Endothelial cell of umbilical vein (primary cell): ENCODE results near the gene HSPA5. TPM values are rescaled to one million over a fixed set of nuclear protein-coding genes. Genes with fewer than 3 reads are reported as not detected.

Source experiments
- BruUV-seq: library from RNA; stranded (reverse); fragments of 400-500 nt; replicated peaks from 2 replicates; lab custom pipeline; 2021; lab: Mats Ljungman, UMichigan
- CTCF ChIA-PET: fragments of 300-600, 350-600 bp; sonication (Branson Sonifier 250); formaldehyde crosslinking; loops from one replicate; lab custom pipeline; 2021; ENCODE audit warnings: antibody characterized with exemption, inconsistent platforms; lab: Charles Lee
- POLR2A ChIA-PET: fragments of 300-600, 350-600 bp; sonication (Branson Sonifier 250); formaldehyde crosslinking; loops from one replicate; lab custom pipeline; 2021; ENCODE audit warnings: antibody characterized with exemption, inconsistent platforms; lab: Charles Lee
- DNase-seq: peaks from one replicate; pipeline ENCODE4 v3.0.0-alpha.2; 2011; ENCODE audit warnings: low read depth, low spot score
- FAIRE-seq: peaks from 2 replicates; lab custom pipeline; 2011; peaks lifted over from hg19 to GRCh38; lab: Jason Lieb, UNC
- H2AFZ ChIP-seq: 2 replicates; pipeline ENCODE4 v1.6.0; 2012; ENCODE audit warnings: low read depth, low read length, control low read depth, inconsistent platforms
- H3K27ac ChIP-seq: 2 replicates; pipeline ENCODE4 v1.5.1; 2011; ENCODE audit warnings: low read depth, mild to moderate bottlenecking, control low read depth, low read length, moderate library complexity; ENCODE audit not compliant: insufficient read depth
- H3K27me3 ChIP-seq, 2 experiments: 2 replicates each; pipeline versions ENCODE4 v1.6.0 to v1.6.1; 2011; ENCODE audit warnings: low read length in 2 of 2, mixed read lengths in 1 of 2; ENCODE audit not compliant: control insufficient read depth in 2 of 2, insufficient read depth in 2 of 2
- H3K36me3 ChIP-seq, 2 experiments: 2 replicates in 1 of 2; 3 replicates in 1 of 2; pipeline ENCODE4 v1.5.1; 2011; ENCODE audit warnings: low read length in 2 of 2, mild to moderate bottlenecking in 1 of 2, moderate library complexity in 1 of 2; ENCODE audit not compliant: control insufficient read depth in 2 of 2, insufficient read depth in 2 of 2; ENCODE audit errors: extremely low read depth in 1 of 2
- H3K4me1 ChIP-seq: 3 replicates; pipeline ENCODE4 v1.5.1; 2011; ENCODE audit warnings: mild to moderate bottlenecking, low read length; ENCODE audit not compliant: control insufficient read depth, insufficient read depth; ENCODE audit errors: extremely low read depth
- H3K4me2 ChIP-seq: 2 replicates; pipeline ENCODE4 v1.6.1; 2011; ENCODE audit warnings: low read length, control low read depth, mixed read lengths; ENCODE audit not compliant: insufficient read depth
- H3K4me3 ChIP-seq, 3 experiments: fragments of 200-600 bp in 1 of 3; sonication (generic), shearing (Covaris generic) in 1 of 3; replicated peaks in 1 of 3; 2 replicates each; pipeline ENCODE4 v1.5.1; 2011 to 2016; ENCODE audit warnings: control low read depth in 3 of 3, low read length in 3 of 3, mild to moderate bottlenecking in 2 of 3, inconsistent platforms in 1 of 3, low read depth in 1 of 3, moderate library complexity in 1 of 3; ENCODE audit not compliant: insufficient read depth in 1 of 3
- H3K79me2 ChIP-seq: 2 replicates; pipeline ENCODE4 v1.6.0; 2012; ENCODE audit warnings: low read length, inconsistent platforms; ENCODE audit not compliant: control insufficient read depth, insufficient read depth
- H3K9ac ChIP-seq: replicated peaks from 2 replicates; pipeline ENCODE3; 2011; ENCODE audit warnings: low read length, control low read depth; ENCODE audit not compliant: insufficient read depth; ENCODE audit errors: extremely low read depth
- H3K9me1 ChIP-seq: replicated peaks from 3 replicates; pipeline ENCODE4 v1.6.0; 2011; ENCODE audit warnings: mild to moderate bottlenecking, low read length; ENCODE audit not compliant: control insufficient read depth, insufficient read depth; ENCODE audit errors: extremely low read depth
- H3K9me3 ChIP-seq: replicated peaks from 2 replicates; pipeline ENCODE4 v1.5.1; 2012; ENCODE audit warnings: low read length, inconsistent platforms; ENCODE audit not compliant: control insufficient read depth, insufficient read depth
- H4K20me1 ChIP-seq: replicated peaks from 2 replicates; pipeline ENCODE3; 2011; ENCODE audit warnings: mild to moderate bottlenecking, low read length; ENCODE audit not compliant: control insufficient read depth, insufficient read depth; ENCODE audit errors: extremely low read depth
- CTCF ChIP-seq, 2 donors: IDR thresholded peaks; 1 replicate in 1 of 2; 2 replicates in 1 of 2; pipeline ENCODE4 v1.5.1; 2011; ENCODE audit warnings: low read length in 2 of 2, mild to moderate bottlenecking in 2 of 2, moderate library complexity in 2 of 2, control low read depth in 1 of 2, inconsistent platforms in 1 of 2, low read depth in 1 of 2; ENCODE audit not compliant: insufficient read depth in 1 of 2; ENCODE audit errors: extremely low read depth in 1 of 2
- EZH2 ChIP-seq: IDR thresholded peaks from 2 replicates; pipeline ENCODE4 v1.6.1; 2012; ENCODE audit warnings: borderline replicate concordance, low read depth, mild to moderate bottlenecking, moderate library complexity, low read length, inconsistent platforms; ENCODE audit not compliant: severe bottlenecking
- FOS ChIP-seq: IDR thresholded peaks from 2 replicates; pipeline ENCODE4 v1.6.1; 2011; ENCODE audit warnings: mild to moderate bottlenecking, low read length, moderate library complexity, borderline replicate concordance; ENCODE audit not compliant: insufficient read depth
- GATA2 ChIP-seq: IDR thresholded peaks from 2 replicates; pipeline ENCODE4 v1.7.0; 2011; ENCODE audit warnings: low read depth, mild to moderate bottlenecking, moderate library complexity, mixed read lengths, low read length; ENCODE audit not compliant: insufficient read length, insufficient read depth
- JUN ChIP-seq: IDR thresholded peaks from 2 replicates; pipeline ENCODE4 v1.6.1; 2011; ENCODE audit warnings: borderline replicate concordance, low read depth; ENCODE audit not compliant: insufficient read length, insufficient read depth
- MAX ChIP-seq: IDR thresholded peaks from 2 replicates; pipeline ENCODE4 v1.6.1; 2011; ENCODE audit not compliant: insufficient read depth, insufficient read length
- MYC ChIP-seq: IDR thresholded peaks from one replicate; pipeline ENCODE4 v1.6.1; 2011; ENCODE audit warnings: mild to moderate bottlenecking, low read depth, low read length
- POLR2A ChIP-seq: IDR thresholded peaks from 2 replicates; pipeline ENCODE4 v1.6.1; 2012; ENCODE audit warnings: low read depth, mild to moderate bottlenecking, control low read depth, low read length
- POLR2AphosphoS5 ChIP-seq: IDR thresholded peaks from 2 replicates; pipeline ENCODE4 v1.6.1; 2012; ENCODE audit warnings: low read depth, mild to moderate bottlenecking, control low read depth, low read length, moderate library complexity; ENCODE audit not compliant: insufficient read depth
- dilution Hi-C: fragments of 300-500 bp; cut with MboI; formaldehyde crosslinking; loops from one replicate; pipeline ENCODE4 v1.15.0; 2019; ENCODE audit warnings: low sequenced_read_pairs; ENCODE audit not compliant: extremely low pct_ligation_motif_present
- intact Hi-C: fragments of 100-400 bp; cut with micrococcal nuclease; formaldehyde crosslinking; loops from one replicate; pipeline ENCODE4 v1.10.0; 2022
- polyA plus RNA-seq, 4 experiments: library from polyadenylated mRNA; depleted of rRNA in 3 of 4; stranded (reverse) in 3 of 4; unstranded in 1 of 4; fragments of >200 nt; gene quantifications; 2 replicates each; pipeline versions ENCODE4 v1.2.1 to v1.2.3, GENCODE V29; 2011 to 2012; ENCODE audit warnings: missing spikeins in 1 of 4
- total RNA-seq: library from RNA; stranded (reverse); gene quantifications from 2 replicates; pipeline ENCODE4 v1.2.3, GENCODE V29; 2021

The HSPA5 gene
- total and polyA plus RNA-seq, 2 donors (not counting 3 experiments of a cell fraction or from before 2014, with no cell fraction given): 247 to 538 TPM

- H3K4me3 ChIP-seq: peak overlapping the region; percentile 11 to 77 (median 48)
- POLR2A ChIA-PET: interaction anchor here (0.6 to 2.0 kb wide), 19 partner anchors 7 to 1476 kb away, joined by 3 to 13 read pairs (median 4); partner anchors contain the start of genes ARPC5L, GAPVD1 and RPL35
- H3K4me1 ChIP-seq: peaks cover 40% of the 10 kb centered on the region
- dilution Hi-C loops (no loop called here), intact Hi-C loops (loop anchor here (1.0 to 5.0 kb wide), 6 partner anchors 19 to 470 kb away; partner anchors contain the start of genes ARPC5L, GAPVD1, GOLGA1 and NR6A1)
- peak overlapping the region; percentile 76 for H3K4me2 ChIP-seq
- H3K36me3 ChIP-seq: peaks cover 15 to 21% of the 10 kb centered on the region in 2 experiments
- H4K20me1 ChIP-seq: peaks cover 7% of the 10 kb centered on the region
- BruUV-seq: TSS peak; percentile 94
- H3K79me2 ChIP-seq: peaks cover 40% of the 10 kb centered on the region
- H3K27ac ChIP-seq: peak overlapping the region; percentile 89
- no peak for FAIRE-seq
- H3K27me3 ChIP-seq: no peaks in the 10 kb centered on the region
- peak overlapping the region; percentile 10 for H2AFZ ChIP-seq
- TF ChIP-seq JUN (no peak), CTCF (IDR thresholded peaks at IDR 0.05; ENCODE audit: extremely low read depth in 1 of 2, insufficient read depth in 1 of 2, low read depth in 1 of 2, low read length in 2 of 2) (no peak), MYC (no peak), FOS (no peak), MAX (no peak), POLR2AphosphoS5 (no peak), GATA2 (no peak), POLR2A (no peak), EZH2 (no peak)
- CTCF ChIA-PET: interaction anchor here (0.6 to 1.3 kb wide), 7 partner anchors 18 to 380 kb away, joined by 3 to 5 read pairs (median 3); partner anchors contain the start of genes ARPC5L, GAPVD1 and RPL35
- H3K9me1 ChIP-seq: no peaks in the 10 kb centered on the region
- peak overlapping the region; percentile 94 for H3K9ac ChIP-seq
- no peaks in the 10 kb centered on the region for H3K9me3 ChIP-seq
- DNase-seq: no peak
Measured at GRCh38 chr9:125241863-125242739, 958 bp upstream of the HSPA5 start.
